ENCODE measurements around the gene SERPINA5. TPM values are rescaled to one million over a fixed set of nuclear protein-coding genes. Genes with fewer than 3 reads are reported as not detected.

SERPINA5 gene
- total and polyA plus RNA-seq, 2 of the 13 experiments (the other 11 are each of a cell fraction or from before 2014, with no cell fraction given), result 449 to 498 TPM

GRCh38 chr14:94564381-94564780 is 16.8 kb upstream of the SERPINA5 start (continued):
- no peak for TF ChIP-seq IRF2 (CRISPR knock-in tag; IDR thresholded peaks at IDR 0.05)
- no peak for TF ChIP-seq ZNF451 (CRISPR knock-in tag; IDR thresholded peaks at IDR 0.05)
- no peak for TF ChIP-seq TEAD2 (CRISPR knock-in tag; IDR thresholded peaks at IDR 0.05)
- no peak for TF ChIP-seq RXRB (CRISPR knock-in tag; IDR thresholded peaks at IDR 0.05; ENCODE audit: borderline replicate concordance)
- no peak for TF ChIP-seq ZNF605 (CRISPR knock-in tag; IDR thresholded peaks at IDR 0.05)
- no peak for TF ChIP-seq ZNF274 (CRISPR knock-in tag; IDR thresholded peaks at IDR 0.05)
- TF ChIP-seq EHMT2 (IDR thresholded peaks at IDR 0.05; ENCODE audit: borderline replicate concordance, low read depth, low read length), result no peak
- peak; percentile 77; the same call in 1 of the 2 replicates for TF ChIP-seq ZNF652 (CRISPR knock-in tag; IDR thresholded peaks at IDR 0.05; ENCODE audit: borderline replicate concordance, low read depth)
- peak; percentile 62 for TF ChIP-seq NFIC (IDR thresholded peaks at IDR 0.05; ENCODE audit: low read length)
- TF ChIP-seq, protein P1, sequence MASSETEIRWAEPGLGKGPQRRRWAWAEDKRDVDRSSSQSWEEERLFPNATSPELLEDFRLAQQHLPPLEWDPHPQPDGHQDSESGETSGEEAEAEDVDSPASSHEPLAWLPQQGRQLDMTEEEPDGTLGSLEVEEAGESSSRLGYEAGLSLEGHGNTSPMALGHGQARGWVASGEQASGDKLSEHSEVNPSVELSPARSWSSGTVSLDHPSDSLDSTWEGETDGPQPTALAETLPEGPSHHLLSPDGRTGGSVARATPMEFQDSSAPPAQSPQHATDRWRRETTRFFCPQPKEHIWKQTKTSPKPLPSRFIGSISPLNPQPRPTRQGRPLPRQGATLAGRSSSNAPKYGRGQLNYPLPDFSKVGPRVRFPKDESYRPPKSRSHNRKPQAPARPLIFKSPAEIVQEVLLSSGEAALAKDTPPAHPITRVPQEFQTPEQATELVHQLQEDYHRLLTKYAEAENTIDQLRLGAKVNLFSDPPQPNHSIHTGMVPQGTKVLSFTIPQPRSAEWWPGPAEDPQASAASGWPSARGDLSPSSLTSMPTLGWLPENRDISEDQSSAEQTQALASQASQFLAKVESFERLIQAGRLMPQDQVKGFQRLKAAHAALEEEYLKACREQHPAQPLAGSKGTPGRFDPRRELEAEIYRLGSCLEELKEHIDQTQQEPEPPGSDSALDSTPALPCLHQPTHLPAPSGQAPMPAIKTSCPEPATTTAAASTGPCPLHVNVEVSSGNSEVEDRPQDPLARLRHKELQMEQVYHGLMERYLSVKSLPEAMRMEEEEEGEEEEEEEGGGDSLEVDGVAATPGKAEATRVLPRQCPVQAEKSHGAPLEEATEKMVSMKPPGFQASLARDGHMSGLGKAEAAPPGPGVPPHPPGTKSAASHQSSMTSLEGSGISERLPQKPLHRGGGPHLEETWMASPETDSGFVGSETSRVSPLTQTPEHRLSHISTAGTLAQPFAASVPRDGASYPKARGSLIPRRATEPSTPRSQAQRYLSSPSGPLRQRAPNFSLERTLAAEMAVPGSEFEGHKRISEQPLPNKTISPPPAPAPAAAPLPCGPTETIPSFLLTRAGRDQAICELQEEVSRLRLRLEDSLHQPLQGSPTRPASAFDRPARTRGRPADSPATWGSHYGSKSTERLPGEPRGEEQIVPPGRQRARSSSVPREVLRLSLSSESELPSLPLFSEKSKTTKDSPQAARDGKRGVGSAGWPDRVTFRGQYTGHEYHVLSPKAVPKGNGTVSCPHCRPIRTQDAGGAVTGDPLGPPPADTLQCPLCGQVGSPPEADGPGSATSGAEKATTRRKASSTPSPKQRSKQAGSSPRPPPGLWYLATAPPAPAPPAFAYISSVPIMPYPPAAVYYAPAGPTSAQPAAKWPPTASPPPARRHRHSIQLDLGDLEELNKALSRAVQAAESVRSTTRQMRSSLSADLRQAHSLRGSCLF (CRISPR knock-in tag; IDR thresholded peaks at IDR 0.05; ENCODE audit: borderline replicate concordance), result no peak
- no peak for TF ChIP-seq ZFP62 (CRISPR knock-in tag; IDR thresholded peaks at IDR 0.05)
- TF ChIP-seq, protein P2, sequence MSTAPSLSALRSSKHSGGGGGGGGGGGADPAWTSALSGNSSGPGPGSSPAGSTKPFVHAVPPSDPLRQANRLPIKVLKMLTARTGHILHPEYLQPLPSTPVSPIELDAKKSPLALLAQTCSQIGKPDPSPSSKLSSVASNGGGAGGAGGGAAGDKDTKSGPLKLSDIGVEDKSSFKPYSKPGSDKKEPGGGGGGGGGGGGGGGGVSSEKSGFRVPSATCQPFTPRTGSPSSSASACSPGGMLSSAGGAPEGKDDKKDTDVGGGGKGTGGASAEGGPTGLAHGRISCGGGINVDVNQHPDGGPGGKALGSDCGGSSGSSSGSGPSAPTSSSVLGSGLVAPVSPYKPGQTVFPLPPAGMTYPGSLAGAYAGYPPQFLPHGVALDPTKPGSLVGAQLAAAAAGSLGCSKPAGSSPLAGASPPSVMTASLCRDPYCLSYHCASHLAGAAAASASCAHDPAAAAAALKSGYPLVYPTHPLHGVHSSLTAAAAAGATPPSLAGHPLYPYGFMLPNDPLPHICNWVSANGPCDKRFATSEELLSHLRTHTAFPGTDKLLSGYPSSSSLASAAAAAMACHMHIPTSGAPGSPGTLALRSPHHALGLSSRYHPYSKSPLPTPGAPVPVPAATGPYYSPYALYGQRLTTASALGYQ (CRISPR knock-in tag; IDR thresholded peaks at IDR 0.05), result no peak
- TF ChIP-seq ZNF703 (CRISPR knock-in tag; IDR thresholded peaks at IDR 0.05; ENCODE audit: borderline replicate concordance), result no peak
- peak in 1 of 2 experiments; percentile 20; a peak in 1 of 4 replicates for TF ChIP-seq EP300 (IDR thresholded peaks at IDR 0.05; ENCODE audit: low read depth in 2 of 2, low read length in 2 of 2)
- no peak for TF ChIP-seq EP300 (CRISPR knock-in tag; IDR thresholded peaks at IDR 0.05; ENCODE audit: borderline replicate concordance)
- TF ChIP-seq TFAP4 (IDR thresholded peaks at IDR 0.05; ENCODE audit: borderline replicate concordance, low read depth), result no peak
- peak; percentile 46; the same call in 1 of the 2 replicates for TF ChIP-seq CHD4 (IDR thresholded peaks at IDR 0.05; ENCODE audit: borderline replicate concordance, low read length)
- no peak for TF ChIP-seq ZNF256 (CRISPR knock-in tag; conservative IDR thresholded peaks at IDR 0.05)
- TF ChIP-seq RCOR2 (CRISPR knock-in tag; IDR thresholded peaks at IDR 0.05), result 0 out of 2 replicates have a peak, but pooled peaks have one; percentile 34
- no peak for TF ChIP-seq ADNP (CRISPR knock-in tag; IDR thresholded peaks at IDR 0.05)
- TF ChIP-seq MTF2 (CRISPR knock-in tag; IDR thresholded peaks at IDR 0.05; ENCODE audit: borderline replicate concordance), result no peak
- TF ChIP-seq SOX13 (IDR thresholded peaks at IDR 0.05), result no peak
- peak in 1 of 2 experiments; percentile 67; a peak in 1 of 4 replicates for TF ChIP-seq SOX13 (CRISPR knock-in tag; conservative IDR thresholded peaks at IDR 0.05 in 1 of 2, IDR thresholded peaks at IDR 0.05 in 1 of 2)
- no peak for TF ChIP-seq ARHGAP35 (CRISPR knock-in tag; IDR thresholded peaks at IDR 0.05; ENCODE audit: borderline replicate concordance)
- 0 out of 2 replicates have a peak, but pooled peaks have one; percentile 25 for TF ChIP-seq ZBTB7B (CRISPR knock-in tag; IDR thresholded peaks at IDR 0.05)
